ENCODE data around the gene PLA2G2F. TPM values are rescaled to one million over a fixed set of nuclear protein-coding genes. Genes with fewer than 3 reads are reported as not detected.

Gene PLA2G2F
- total RNA-seq, 2 donors from 2014 or later = not detected

DNA sequence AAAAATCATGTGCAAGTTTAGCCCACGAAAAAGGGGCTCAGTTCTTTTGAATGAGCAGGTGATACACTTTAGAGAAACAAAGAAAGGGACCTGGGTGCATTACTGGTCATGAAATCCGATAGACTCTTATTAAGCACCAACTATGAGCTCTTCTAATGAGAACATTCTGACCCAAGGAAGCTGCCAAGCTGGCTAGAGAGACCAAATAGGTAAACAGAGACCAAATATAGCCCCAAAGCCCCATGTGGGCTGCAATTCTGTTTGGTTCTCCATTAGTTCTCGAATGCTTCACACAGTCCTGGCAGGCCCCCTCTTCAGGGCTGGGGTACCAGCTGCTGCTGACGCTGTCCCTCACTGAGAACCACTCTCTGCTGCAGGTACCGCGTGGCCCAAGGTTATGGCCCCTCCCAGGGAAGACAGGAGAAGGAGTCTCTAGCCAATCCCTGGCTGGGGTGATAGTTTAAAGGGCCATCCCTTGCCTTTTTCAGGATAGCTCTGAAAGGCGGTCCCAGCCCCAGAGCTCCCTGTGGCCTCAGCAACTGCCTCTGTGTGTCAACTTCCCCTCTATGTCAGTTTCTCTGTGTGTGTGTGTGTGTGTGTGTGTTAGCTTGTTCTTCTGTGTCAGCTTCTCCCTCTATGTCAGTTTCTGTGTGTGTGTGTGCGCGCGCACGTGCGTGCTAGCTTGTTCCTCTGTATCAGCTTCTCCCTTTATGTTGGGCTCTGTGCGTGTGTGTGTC, 39.7 kb downstream of the PLA2G2F start:
- peaks cover 7% of the 10 kb centered on the region for H3K27me3 Mint-ChIP-seq (ENCODE audit: low read depth)
- H3K9me3 Mint-ChIP-seq = peaks cover 4 to 9% of the 10 kb centered on the region in 2 donors
- no peak for DNase-seq
- ATAC-seq (replicated peaks in 1 of 2) = no peak
- H3K4me3 Mint-ChIP-seq = no peak overlapping the region
- peaks cover 4% of the 10 kb centered on the region in 2 donors for H3K36me3 Mint-ChIP-seq (ENCODE audit: insufficient read depth in 2 of 2)
- H3K4me1 Mint-ChIP-seq (ENCODE audit: low read depth) = peaks cover 34% of the 10 kb centered on the region
- no peak overlapping the region for H3K27ac Mint-ChIP-seq

- H3K4me3 Mint-ChIP-seq = no peak overlapping the region
- no peak for DNase-seq
- H3K4me1 Mint-ChIP-seq (ENCODE audit: low read depth) = peaks cover 35% of the 10 kb centered on the region
- H3K27me3 Mint-ChIP-seq (ENCODE audit: low read depth) = peaks cover 8% of the 10 kb centered on the region
- H3K36me3 Mint-ChIP-seq (ENCODE audit: insufficient read depth in 2 of 2) = peaks cover 4% of the 10 kb centered on the region in 2 donors
- no peak for ATAC-seq (replicated peaks in 1 of 2)
- peaks cover 4 to 9% of the 10 kb centered on the region in 2 donors for H3K9me3 Mint-ChIP-seq
- no peak overlapping the region for H3K27ac Mint-ChIP-seq
Observed at GRCh38 chr1:20179371-20180128, 40.4 kb downstream of the PLA2G2F start.

- H3K27me3 Mint-ChIP-seq (ENCODE audit: low read depth) = peaks cover 8% of the 10 kb centered on the region
- peaks cover 35% of the 10 kb centered on the region for H3K4me1 Mint-ChIP-seq (ENCODE audit: low read depth)
- peaks cover 4% of the 10 kb centered on the region in 2 donors for H3K36me3 Mint-ChIP-seq (ENCODE audit: insufficient read depth in 2 of 2)
- no peak overlapping the region for H3K27ac Mint-ChIP-seq
- H3K4me3 Mint-ChIP-seq = no peak overlapping the region
- H3K9me3 Mint-ChIP-seq = peaks cover 4 to 9% of the 10 kb centered on the region in 2 donors
- DNase-seq = no peak
- ATAC-seq (replicated peaks in 1 of 2) = no peak
Observed at GRCh38 chr1:20180129-20180843, 41.2 kb downstream of the PLA2G2F start.

GRCh38 chr1:20180844-20181207, 41.7 kb downstream of the PLA2G2F start:
- ATAC-seq (replicated peaks in 1 of 2) (no peak), DNase-seq (no peak)
- Mint-ChIP-seq H3K9me3 (peaks cover 4 to 9% of the 10 kb centered on the region in 2 donors), H3K27ac (no peak overlapping the region), H3K4me1 (ENCODE audit: low read depth) (peaks cover 33% of the 10 kb centered on the region), H3K36me3 (ENCODE audit: insufficient read depth in 2 of 2) (peaks cover 4% of the 10 kb centered on the region in 2 donors), H3K4me3 (no peak overlapping the region), H3K27me3 (ENCODE audit: low read depth) (peaks cover 8% of the 10 kb centered on the region)

- H3K36me3 Mint-ChIP-seq (ENCODE audit: insufficient read depth in 2 of 2) = peaks cover 4% of the 10 kb centered on the region in 2 donors
- DNase-seq (no peak), ATAC-seq (replicated peaks in 1 of 2) (no peak)
- H3K27ac Mint-ChIP-seq = no peak overlapping the region
- peaks cover 8% of the 10 kb centered on the region for H3K27me3 Mint-ChIP-seq (ENCODE audit: low read depth)
- H3K9me3 Mint-ChIP-seq = peaks cover 4 to 9% of the 10 kb centered on the region in 2 donors
- H3K4me3 Mint-ChIP-seq = no peak overlapping the region
- peaks cover 43% of the 10 kb centered on the region for H3K4me1 Mint-ChIP-seq (ENCODE audit: low read depth)
Observed at GRCh38 chr1:20182415-20182814, 43.3 kb downstream of the PLA2G2F start.

DNA sequence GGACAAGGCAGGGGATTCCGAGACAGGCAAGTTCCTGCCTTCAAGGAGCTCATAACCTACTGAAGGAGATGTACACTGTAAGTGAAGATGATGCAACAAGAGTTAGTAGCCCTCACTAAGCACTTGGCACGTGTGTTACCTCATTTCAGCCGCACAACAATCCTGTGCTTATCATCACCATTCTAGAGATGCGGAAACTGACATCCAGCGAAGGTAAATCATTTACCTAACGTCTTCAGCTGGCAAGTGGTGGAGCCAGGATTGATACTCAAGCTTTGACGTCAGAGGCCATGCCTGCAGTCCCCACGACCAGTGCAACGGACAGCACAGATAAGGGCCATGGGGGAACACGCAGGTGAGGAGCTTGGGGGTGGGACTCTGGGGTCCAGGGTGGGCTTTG, 43.9 kb downstream of the PLA2G2F start:
- DNase-seq = no peak
- peaks cover 4 to 9% of the 10 kb centered on the region in 2 donors for H3K9me3 Mint-ChIP-seq
- H3K4me3 Mint-ChIP-seq = no peak overlapping the region
- no peak overlapping the region for H3K27ac Mint-ChIP-seq
- H3K27me3 Mint-ChIP-seq (ENCODE audit: low read depth) = peaks cover 13% of the 10 kb centered on the region
- H3K4me1 Mint-ChIP-seq (ENCODE audit: low read depth) = peaks cover 49% of the 10 kb centered on the region
- H3K36me3 Mint-ChIP-seq (ENCODE audit: insufficient read depth in 2 of 2) = peaks cover 4% of the 10 kb centered on the region in 2 donors
- no peak for ATAC-seq (replicated peaks in 1 of 2)

GRCh38 chr1:20183616-20184271, 44.6 kb downstream of the PLA2G2F start:
- H3K27ac Mint-ChIP-seq = no peak overlapping the region
- peak overlapping the region in 1 of 2 donors; percentile 80 for H3K4me3 Mint-ChIP-seq

DNA sequence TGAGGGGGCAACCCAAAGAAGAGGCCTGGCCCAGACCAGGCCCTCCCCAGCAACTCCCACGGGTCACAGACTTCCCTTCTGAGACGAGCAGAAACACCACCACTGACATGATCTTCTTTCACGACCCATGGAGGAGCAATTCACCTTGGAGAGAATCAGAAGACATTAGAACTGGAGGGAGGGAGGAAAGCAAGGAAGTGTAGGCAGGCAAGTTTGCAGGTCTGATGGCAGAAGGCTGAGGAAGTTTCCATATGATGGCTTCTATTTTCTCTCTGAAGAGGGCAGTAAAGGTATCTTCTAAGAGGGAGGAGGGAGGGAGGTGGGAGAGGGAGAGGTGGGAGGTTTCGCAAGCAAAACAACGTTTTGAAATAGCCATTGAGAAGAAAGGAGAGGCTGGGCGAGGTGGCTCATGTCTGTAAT, 45.4 kb downstream of the PLA2G2F start:
- DNase-seq = no peak
- Mint-ChIP-seq H3K27ac (no peak overlapping the region), H3K4me3 (peak overlapping the region; percentile 80 to 81), H3K36me3 (ENCODE audit: insufficient read depth in 2 of 2) (peaks cover 4% of the 10 kb centered on the region in 2 donors), H3K4me1 (ENCODE audit: low read depth) (peaks cover 62% of the 10 kb centered on the region), H3K9me3 (peaks cover 4 to 6% of the 10 kb centered on the region in 2 donors), H3K27me3 (ENCODE audit: low read depth) (peaks cover 27% of the 10 kb centered on the region)
- no peak for ATAC-seq (replicated peaks in 1 of 2)

More at GRCh38 chr1:20183616-20184271, 44.6 kb downstream of the PLA2G2F start:
- peaks cover 56% of the 10 kb centered on the region for H3K4me1 Mint-ChIP-seq (ENCODE audit: low read depth)
- ATAC-seq (replicated peaks in 1 of 2) (no peak), DNase-seq (no peak)
- H3K36me3 Mint-ChIP-seq (ENCODE audit: insufficient read depth in 2 of 2) = peaks cover 4% of the 10 kb centered on the region in 2 donors
- H3K9me3 Mint-ChIP-seq = peaks cover 4 to 9% of the 10 kb centered on the region in 2 donors
- peaks cover 20% of the 10 kb centered on the region for H3K27me3 Mint-ChIP-seq (ENCODE audit: low read depth)

- H3K27ac Mint-ChIP-seq = peak overlapping the region; percentile 74
- H3K4me3 Mint-ChIP-seq = peak overlapping the region; percentile 80 to 81
- no peaks in the 10 kb centered on the region for H3K36me3 Mint-ChIP-seq (ENCODE audit: insufficient read depth in 2 of 2)
- peaks cover 34% of the 10 kb centered on the region for H3K27me3 Mint-ChIP-seq (ENCODE audit: low read depth)
- ATAC-seq (replicated peaks in 1 of 2) = peak; percentile 81 to 84
- no peaks in the 10 kb centered on the region for H3K9me3 Mint-ChIP-seq
- H3K4me1 Mint-ChIP-seq (ENCODE audit: low read depth) = peaks cover 56% of the 10 kb centered on the region
- DNase-seq = peak; percentile 75 to 80
Observed at GRCh38 chr1:20184997-20185833, 46.1 kb downstream of the PLA2G2F start.

DNA sequence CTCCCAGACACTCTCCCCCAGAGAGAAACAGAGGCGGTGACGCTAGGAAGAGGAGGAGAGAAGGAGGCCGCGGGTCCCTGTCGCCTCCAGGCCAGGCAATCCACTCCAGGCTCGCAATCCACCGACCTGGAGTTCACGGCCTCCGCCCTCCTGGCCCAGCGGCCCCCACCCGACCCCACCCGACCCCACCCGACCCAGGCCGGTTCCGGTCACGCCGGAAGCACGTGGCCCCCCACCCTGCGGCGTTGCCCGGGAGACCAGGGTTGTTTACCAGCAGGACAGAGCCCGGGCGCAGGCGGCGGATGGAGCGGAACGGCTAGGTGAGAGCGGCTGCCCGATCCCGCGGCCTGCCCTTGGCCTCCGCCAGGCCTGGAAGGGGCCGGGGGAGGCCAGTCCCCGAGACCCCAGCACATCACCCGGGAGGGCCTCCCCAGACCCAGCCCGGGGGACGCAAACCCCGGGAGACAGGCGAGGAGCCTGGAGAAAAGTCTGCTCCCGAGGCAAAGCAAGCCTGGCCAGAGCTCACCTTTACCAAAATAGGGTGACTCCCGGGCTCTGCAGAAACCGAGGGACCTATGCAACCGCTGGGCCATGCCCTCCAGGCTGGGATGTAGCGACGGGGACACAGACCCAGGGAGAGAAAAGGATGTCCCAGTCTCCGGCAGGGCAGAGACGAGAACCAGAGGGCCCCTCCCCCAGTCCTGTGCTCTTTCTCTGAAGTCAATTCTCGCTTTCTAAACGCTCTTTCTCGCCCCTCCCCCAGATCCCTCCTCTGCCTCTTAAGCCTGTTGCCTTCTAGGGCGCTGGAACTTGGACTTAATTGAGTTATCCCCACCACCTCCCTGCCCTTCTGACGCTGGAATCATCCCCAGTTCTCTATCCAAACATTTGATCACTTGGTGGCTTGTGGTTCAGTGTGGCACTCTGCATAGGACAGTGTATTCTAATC, 47.0 kb downstream of the PLA2G2F start, which contains the start of the genes PLA2G2C and UBXN10:
Gene PLA2G2C (minus strand): TSS at position 685 of the 949 bp plus-strand sequence. CDS start 9,155 bp downstream, outside the sequence.
Gene UBXN10 (plus strand): TSS at position 263 of the 949 bp plus-strand sequence. CDS start 4,466 bp downstream, outside the sequence.
- ATAC-seq (replicated peaks in 1 of 2) (peak; percentile 48 to 59), DNase-seq (peak; percentile 79 to 82)
- peak within 1 kb of the TSS; percentile 74 for H3K27ac Mint-ChIP-seq
- peaks cover 56% of the 10 kb centered on the region for H3K4me1 Mint-ChIP-seq (ENCODE audit: low read depth)
- peak within 1 kb of the TSS; percentile 80 to 82 for H3K4me3 Mint-ChIP-seq
- peaks cover 37% of the 10 kb centered on the region for H3K27me3 Mint-ChIP-seq (ENCODE audit: low read depth)
- H3K36me3 Mint-ChIP-seq (ENCODE audit: insufficient read depth in 2 of 2) = no peaks in the 10 kb centered on the region
- H3K9me3 Mint-ChIP-seq = no peaks in the 10 kb centered on the region

Measured in activated T-cell treated with anti-CD3 and anti-CD28 coated beads, Interleukin-2, amount 50 U/mL, for 72 hours (primary cell).